RPMI7951 (cell line): ENCODE measurements around the gene COL4A2. TPM values are rescaled to one million over a fixed set of nuclear protein-coding genes. Genes with fewer than 3 reads are reported as not detected.

Source experiments
- DNase-seq: peaks from one replicate; pipeline ENCODE4 v3.0.0-alpha.2; 2012; ENCODE audit warnings: low read depth
- total RNA-seq: library from RNA; depleted of rRNA; stranded (reverse); fragments of >200 nt; shearing (Covaris generic); gene quantifications from 2 replicates; pipeline ENCODE4 v1.2.3, GENCODE V29; 2014

COL4A2 gene
- total RNA-seq, 1 experiment from 2014 or later: 181 TPM

DNA sequence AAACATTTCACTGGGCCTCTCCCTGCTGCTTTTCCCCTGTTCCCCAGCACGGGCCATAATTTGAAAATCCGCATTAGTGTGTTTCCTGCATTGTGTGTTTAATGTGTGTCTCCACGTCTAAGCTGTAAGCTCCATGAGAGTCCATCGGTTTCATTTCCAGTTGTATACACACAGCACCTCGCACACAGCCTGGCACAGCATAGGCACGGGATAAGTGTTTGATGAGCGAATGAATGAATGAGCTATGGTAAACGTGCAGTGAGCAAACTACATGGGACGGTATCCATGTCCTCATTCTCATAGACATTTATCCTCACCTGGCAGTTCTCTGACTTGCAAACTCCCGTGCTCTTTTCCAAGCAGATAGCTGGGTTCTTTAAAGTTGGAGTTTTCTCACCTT lies 148.4 kb downstream of the COL4A2 start:
- no peak for DNase-seq

- peak; percentile 55 for DNase-seq
Measured at GRCh38 chr13:110455941-110456340, 148.9 kb downstream of the COL4A2 start.

- no peak for DNase-seq
Measured at GRCh38 chr13:110456550-110456949, 149.5 kb downstream of the COL4A2 start.

DNA sequence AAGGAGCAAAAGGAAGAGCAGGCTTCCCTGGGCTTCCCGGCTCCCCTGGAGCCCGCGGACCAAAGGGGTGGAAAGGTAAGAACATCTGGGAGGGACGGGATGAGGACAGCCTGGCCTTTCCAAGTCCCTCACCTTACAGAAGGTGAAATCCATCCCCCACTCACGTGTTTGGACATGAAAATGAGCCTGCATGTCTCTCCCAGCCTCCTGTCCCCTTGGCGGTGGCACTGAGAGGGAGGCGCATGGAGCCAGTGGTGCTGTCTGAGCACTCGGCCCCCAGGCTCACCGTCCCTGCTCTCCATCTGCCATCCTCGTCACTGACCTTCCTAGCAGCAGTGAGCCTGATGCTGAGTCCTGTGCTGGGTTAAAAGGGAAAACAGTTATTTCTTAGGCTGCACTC lies 150.3 kb downstream of the COL4A2 start:
- no peak for DNase-seq

DNA sequence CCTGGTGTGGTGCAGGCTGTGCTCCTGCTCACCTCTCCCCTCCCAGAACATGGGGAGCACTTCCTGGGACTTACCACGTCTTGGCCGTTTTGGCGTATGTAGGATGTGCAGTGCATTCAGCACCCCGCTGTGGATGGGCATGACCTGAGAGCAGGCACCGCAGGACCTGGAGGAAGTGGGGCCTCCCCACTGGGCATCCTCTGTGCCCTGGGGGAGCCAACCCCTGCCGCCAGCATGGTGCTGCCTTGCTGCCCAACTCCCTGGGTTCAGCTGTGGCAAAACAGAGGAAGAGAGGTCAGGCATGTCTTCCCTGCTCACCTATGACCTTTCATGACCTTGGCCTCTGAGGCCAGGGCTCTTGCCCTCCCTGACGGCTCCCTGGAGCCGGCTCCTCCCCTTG lies 150.9 kb downstream of the COL4A2 start:
- no peak for DNase-seq

GRCh38 chr13:110458594-110459365 lies 151.7 kb downstream of the COL4A2 start:
- DNase-seq: no peak

DNA sequence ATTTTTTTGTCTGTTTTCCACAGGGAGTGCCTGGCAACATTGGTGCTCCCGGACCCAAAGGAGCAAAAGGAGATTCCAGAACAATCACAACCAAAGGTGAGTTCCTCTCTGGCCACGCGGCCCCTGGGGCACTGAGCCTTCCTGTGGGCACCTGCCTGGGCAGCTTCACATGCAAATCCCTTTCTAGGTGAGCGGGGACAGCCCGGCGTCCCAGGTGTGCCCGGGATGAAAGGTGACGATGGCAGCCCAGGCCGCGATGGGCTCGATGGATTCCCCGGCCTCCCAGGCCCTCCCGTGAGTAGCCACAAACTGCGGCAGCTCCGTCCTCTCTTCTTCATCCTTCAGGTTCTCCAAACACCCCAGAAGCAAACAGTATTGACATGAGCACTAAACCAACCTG lies 155.0 kb downstream of the COL4A2 start:
- no peak for DNase-seq

- DNase-seq: no peak
Measured at GRCh38 chr13:110463156-110463555, 156.1 kb downstream of the COL4A2 start.

DNA sequence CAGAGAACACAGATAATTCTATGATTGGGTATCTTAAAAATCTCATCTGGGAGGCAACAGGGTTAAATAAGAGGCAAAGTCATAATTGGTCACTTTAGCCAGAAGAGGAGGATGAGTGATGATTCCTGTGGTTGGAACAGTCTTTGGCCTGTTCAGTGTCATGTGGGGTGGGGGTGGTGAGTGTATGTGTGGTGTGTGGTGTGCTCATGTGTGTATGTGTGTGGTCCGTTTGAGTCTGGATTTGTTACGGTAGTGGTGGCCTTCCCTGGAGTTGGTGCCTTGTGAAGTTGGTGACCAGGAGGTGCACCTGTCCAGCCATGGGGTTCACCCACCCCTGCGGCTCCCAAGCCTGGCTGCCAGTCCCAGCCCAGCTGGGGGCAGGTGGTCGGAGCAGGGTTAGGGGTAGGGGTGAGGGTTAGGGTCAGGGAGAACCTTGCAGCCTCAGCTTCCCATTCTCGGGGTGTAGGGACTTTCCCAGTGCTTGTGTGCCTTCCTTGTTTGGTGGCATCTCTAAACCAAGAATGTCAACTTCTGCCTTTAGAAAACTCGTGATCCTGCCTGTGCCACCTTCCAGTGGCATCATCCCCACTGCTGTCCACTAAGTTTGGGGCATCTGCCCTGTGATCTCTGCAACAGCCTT lies 156.9 kb downstream of the COL4A2 start:
- no peak for DNase-seq

GRCh38 chr13:110464556-110465333 lies 157.7 kb downstream of the COL4A2 start:
- DNase-seq: no peak

GRCh38 chr13:110465696-110466095 lies 158.6 kb downstream of the COL4A2 start:
- no peak for DNase-seq

- no peak for DNase-seq
Measured at GRCh38 chr13:110466266-110466915, 159.3 kb downstream of the COL4A2 start.

DNA sequence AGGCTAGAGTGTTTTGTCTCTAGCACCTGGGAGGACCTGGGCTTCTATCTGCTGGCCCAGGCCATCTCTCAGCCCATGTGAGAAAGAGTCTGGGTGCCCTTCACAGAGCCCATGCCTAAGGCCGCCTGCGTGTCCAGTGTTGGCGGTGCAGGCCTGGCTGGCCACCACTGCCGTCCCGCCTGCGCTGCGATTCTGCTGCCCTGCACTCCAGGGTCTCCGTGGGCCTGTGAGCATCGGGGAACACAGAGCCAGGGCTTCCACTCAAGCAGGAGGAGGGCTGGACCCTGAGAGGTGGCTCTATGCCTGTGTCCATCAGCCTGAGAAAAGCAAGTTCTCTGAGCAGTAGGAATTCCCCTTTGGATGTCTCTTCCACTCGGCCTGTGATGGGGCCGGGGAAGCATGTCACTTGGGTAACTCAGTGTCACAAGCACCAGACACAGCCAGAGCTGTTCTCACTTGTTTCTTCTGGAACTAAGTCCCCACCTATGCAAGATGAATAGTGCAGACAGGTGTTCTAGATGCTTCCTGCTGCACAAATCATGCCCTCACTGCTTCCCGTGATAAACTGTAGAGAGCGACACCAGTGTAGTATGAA lies 160.5 kb downstream of the COL4A2 start:
- DNase-seq: no peak

DNA sequence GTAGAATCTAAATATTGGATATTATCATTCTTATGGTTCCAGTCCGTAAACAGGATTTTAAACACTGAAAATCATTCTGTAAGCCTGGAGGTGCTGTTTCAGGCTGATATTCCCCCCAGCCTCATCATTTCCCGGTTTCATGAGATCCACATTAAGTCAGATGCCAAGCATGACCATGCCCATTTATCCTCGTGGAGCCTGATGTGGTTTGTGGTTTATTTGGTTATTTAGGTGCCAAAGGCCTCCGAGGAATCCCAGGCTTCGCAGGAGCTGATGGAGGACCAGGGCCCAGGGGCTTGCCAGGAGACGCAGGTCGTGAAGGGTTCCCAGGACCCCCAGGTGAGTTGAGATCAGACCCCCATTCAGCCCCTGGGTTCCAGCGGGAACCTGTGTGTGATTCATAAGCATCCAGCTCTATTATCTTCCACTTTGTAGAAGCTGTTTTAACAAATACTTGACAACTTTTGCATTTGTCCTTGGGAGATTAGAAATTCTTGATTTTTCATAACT lies 162.0 kb downstream of the COL4A2 start:
- DNase-seq: peak; percentile 14

DNA sequence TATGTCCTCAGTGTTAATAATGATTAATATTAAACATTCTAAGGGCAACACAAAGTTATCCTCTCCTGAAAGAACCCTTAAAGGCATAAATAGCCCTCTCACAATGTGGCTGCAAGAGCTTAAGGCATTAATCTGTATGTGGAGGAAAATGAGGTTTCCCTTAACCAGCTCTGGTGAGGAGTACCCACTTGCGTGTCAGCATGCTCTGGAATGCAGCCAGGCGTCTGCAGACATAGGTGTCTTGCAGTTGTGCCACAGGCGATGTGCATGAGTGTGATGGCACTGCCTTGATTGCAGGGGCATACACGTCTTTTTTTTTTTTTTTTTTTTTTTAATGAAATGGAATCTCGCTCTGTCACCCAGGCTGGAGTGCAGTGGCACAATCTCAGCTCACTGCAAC lies 162.5 kb downstream of the COL4A2 start:
- DNase-seq: no peak

- DNase-seq: no peak
Measured at GRCh38 chr13:110470272-110471009, 163.4 kb downstream of the COL4A2 start.

GRCh38 chr13:110471156-110471832 lies 164.2 kb downstream of the COL4A2 start:
- no peak for DNase-seq

DNA sequence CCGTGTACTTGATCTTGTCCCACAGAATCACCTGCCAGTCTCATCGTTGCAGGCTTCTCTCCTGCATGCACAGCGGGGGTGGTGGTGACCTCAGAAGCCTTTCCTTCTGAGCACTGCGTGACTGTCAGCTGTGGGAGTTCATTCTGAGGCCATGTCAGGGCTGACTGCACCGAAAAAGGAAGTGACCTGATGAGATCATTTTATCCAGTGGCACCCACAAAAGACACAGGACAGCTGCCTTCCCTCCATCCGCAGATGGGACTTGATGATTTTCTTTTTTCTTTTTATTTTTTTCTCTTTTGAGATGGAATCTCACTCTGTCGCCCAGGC lies 164.7 kb downstream of the COL4A2 start:
- peak; percentile 73 for DNase-seq

DNA sequence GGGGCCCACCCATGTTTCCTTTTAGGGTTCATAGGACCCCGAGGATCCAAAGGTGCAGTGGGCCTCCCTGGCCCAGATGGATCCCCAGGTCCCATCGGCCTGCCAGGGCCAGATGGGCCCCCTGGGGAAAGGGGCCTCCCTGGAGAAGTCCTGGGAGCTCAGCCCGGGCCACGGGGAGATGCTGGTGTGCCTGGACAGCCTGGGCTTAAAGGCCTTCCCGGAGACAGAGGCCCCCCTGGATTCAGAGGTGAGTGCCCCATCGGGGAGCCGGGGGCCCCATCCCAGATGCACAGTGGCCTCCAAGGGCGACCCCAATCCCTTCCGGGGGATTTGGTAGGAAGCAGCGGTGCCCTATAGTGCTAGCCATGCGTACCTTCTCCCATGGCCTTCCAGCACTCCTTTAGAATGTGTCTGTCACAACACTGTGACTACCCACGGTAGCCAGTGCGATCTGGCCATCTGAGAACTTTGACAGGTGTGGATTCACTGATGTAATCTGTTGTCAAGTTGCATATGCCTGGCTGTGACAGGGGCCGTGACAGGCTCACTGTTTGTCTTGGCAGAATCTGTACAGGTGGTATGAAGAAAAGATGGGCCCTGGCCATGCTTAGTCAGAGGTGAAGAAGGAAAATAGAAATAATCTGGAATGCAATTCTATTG lies 165.9 kb downstream of the COL4A2 start:
- DNase-seq: no peak

DNA sequence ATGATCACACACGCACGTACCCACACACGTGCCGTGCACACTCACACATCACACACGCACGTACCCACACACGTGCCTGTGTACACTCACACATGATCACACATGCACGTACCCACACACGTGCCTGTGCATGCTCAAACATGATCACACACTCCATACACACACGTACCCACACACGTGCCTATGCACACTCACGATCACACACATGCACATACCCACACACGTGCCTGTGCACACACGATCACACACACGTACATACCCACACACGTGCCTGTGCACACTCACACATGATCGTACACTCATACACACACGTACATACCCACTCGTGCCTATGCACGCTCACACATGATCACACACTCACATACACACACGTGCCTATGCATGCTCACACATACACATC lies 167.6 kb downstream of the COL4A2 start:
- no peak for DNase-seq
